NOMO-1 treated with dmso at 0.1 percent for 144 hours (cell line): ENCODE measurements around the gene SCARF2.
"Not testable (repeated sequence)": the region's sequence is repeated elsewhere in the genome, so short reads cannot be mapped to it uniquely, and the experiment has no call there.

ENCODE experiments used
- DNase-seq: peaks from one replicate; lab custom pipeline; 2025; ENCODE audit not compliant: unreplicated experiment; lab: John Stamatoyannopoulos, UW

The SCARF2 gene

DNA sequence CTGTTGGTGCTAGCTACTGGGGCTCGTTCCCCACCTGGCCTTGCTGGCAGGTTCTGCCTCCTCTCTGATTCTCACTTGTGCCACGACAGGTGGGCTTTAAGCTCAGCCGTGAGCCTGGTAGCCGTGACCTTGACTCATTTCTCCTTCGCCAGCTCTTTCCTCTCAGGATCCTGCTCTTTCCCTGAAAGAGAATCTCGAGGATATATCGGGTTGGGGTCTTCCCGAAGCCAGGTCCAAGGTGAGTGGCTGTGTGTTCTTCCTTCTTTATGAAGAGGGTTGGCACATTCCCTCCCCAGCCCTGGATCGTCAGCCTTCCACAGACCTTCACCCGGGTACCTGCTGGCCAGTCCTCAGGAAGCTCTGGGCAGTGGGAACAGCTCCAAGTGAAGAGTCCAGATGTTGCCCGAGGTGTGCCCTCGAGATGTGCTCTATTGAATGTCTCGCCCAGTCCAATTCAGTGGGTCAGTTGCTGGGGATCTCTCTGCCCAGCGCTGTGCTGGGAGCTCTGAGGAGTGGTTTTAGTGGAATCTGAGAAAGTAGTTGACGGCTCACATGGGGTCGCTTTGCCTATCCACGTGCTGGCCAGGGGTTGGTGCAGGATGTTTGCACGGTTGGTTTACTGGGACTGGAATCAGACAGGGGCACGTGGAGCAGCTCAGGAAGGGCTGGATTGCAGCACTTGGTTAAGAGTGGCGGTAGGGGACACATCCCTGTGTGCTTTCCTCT lies 42.3 kb downstream of the SCARF2 start:
- no peak for DNase-seq

DNA sequence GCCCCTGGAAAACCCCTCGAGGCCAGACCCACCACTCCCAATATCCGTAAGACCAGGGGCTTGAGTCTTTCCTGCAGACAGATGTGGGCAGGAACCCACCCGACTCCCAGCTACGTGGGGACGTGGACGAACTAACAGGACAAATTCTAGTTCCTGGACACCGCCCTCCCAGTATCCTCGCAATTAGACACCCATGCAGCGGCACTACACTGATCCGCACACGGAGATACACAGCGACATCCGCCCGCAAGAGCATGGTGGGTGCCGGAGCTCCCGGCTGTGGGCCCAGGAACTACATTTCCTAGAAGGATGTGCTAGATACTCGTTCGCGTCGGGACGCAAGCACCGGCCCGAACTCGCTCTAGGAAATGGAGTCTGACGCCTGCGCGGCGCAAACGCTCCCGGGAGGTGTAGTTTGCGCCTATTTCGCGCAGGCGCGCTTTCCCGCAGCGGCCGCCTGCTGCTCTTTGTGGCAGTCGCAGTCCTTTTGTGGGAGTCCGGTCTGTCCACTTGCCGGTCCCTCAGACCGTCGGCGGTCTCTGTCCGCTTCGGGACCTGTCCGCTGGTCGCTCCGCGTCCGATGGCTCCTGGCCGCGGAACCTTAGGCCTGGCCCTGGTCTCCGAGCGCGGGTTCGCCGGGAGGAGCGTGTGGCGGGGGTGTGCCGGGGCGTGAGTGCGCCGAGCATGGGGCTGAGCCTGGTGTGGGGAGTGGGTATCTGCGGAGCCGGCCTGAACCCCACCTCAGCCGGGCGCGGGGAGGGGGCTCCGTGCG lies 43.7 kb downstream of the SCARF2 start, which contains the start of gene ZNF74:
Gene ZNF74, plus strand, starts transcription at position 447 of the 772 bp plus-strand sequence. CDS start 478 bp downstream, outside the sequence.
- DNase-seq, result peak; percentile 95

DNA sequence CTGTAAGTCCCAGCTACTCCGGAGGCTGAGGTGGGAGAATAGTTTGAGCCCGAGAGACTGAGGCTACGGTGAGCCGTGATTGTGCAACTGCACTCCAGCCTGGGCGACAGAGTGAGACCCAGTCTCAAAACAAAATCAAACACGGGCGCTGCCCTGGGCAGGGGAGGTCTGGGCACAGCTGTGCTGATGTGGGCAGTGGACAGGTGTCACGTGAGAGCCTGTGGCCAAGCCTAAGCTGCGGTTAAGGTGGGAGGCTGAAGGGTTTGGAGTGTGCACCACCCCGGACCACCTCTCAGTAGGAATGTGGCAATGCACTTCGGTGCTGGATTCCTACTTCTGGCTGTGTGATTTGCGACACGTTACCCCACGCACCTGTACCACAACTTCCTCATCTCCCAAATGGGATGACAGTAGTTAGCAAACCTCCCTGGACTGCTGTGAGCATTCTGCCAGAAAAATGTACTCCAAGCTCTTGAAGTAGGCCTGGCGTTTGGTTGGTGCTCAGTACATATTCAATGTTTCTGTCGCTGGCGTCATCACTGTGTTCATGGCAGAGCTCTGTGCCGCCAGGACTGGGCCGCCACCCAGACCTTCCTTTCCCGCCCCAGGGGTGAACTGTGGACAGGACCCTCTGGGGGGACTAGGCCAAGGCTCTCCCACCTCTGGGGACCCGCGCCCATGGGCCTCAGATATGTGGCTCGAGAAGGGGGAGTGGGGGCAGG lies 44.5 kb downstream of the SCARF2 start:
- DNase-seq, result no peak

DNA sequence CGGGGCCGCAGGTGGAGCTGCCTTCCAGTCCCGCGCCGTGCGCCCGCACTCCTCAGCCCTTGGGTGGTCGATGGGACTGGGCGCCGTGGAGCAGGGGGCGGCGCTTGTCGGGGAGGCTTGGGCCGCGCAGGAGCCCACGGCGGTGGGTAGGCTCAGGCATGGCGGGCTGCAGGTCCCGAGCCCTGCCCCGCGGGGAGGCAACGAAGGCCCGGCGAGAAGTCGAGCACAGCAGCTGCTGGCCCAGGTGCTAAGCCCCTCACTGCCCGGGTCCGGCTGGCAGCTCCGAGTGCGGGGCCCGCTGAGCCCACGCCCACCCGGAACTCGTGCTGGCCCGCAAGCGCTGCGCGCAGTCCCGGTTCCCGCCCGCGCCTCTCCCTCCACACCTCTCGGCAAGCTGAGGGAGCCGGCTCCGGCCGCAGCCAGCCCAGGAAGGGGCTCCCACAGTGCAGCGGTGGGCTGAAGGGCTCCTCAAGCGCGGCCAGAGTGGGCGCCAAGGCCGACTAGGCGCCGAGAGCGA lies 45.2 kb downstream of the SCARF2 start:
- DNase-seq, result not testable (repeated sequence)

DNA sequence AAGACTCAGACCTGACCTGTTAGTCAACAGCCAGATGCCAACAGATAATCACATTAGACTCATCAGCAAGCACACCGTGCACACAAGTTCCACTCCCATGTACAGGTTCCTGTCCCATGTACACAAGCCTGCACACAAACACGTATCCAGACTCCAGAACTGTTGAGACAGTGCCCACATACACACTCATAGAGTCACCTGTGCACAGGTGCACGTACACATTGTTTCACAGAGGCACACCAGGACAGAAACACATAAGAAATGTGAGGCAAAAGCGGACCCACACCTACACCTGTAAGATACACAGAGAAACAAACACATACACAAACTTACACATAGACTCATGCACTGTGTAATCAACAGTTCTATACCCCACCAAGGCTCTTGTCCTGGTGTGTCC lies 46.4 kb downstream of the SCARF2 start:
- DNase-seq, result no peak

DNA sequence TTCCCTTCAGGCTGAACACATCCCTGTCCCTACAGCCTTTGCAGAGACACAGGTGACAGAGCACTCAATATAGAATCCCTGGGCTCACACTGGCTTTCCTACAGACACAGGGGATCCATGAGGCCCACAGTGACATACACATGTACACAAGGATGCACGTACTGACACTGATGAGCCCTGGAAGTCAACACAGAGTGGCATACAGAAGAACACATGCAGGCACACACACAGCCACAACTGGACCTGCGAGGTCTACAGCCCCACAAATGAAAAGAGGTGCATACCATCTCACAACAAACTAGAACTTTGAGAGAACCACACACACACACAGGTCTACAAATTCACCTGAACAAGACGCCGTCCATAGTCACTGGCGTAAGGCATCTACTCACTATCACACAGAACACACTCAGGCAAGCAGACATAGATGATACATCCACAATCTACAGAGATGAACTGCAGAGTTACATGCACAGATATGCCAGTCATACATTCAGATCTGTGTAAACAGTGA lies 47.2 kb downstream of the SCARF2 start:
- no peak for DNase-seq

DNA sequence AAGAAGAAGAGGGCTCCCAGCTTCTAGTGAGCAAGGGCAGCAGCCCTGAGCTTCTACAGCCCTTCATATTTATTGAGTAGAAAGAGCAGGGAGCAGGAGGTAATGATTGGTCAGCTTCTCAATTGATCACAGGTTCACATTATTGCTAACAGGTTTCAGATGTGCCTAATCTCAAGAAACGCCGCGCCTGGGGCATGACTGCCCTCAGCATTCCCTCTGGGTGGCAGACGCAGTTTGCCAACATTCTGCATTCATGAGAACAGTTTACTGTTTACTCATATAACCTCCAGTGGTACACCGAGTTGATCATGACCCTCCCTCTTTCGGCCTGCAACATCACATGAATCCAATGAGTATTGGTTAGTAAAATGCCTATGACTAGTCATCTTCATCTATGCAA lies 48.3 kb downstream of the SCARF2 start:
- DNase-seq, result no peak

DNA sequence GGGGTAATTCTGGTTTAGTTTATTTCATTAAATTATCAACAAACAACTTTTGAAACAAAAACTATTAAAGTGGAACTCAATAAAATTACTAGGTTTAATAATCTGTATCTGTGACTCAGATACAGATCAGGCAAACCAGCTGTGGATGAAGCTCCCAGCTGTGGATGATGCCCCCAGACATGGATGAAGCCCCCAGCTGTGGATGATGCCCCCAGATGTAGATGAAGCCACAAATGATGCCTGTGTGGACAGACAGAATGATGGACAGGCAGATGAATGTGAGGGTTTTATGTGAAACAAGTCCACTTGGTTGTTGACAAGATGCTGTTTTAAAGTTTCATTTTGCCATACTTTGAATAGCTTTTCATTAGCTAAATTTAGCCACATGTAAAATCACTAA lies 49.4 kb downstream of the SCARF2 start:
- no peak for DNase-seq

DNA sequence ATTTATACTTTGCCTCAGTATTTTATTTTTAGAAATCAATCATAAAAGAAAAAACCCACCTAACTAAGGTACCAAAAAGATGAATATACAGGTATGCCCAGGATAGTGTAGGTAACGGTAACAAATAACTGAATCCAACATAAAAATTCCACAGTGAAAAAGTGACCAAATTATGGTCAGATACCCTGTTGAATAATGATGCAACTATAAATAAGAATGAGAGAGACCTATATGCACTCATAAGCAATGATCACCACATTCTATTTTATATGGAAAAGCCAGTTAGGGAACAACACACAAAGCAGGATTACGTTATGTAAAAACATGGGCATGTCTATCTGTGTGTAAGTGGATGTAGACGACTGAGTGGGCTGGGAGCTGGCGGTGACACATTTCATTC lies 50.7 kb downstream of the SCARF2 start:
- no peak for DNase-seq

DNA sequence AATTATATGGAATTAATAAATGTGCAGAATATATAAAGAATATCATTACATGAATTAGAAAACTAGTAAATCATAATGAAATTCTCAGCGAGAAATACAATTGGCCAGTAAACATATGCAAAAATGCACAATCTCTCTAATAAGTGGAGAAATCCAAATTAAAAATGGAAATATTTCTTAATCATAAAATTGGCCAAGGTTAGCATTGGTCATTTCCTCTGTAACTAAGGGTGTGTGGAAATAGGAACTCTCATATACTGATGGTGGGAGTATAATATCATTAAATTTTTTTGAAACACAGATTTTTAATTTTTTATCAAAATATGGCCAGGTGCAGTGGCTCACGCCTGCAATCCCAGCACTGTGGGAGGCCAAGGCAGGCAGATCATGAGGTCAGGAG lies 51.3 kb downstream of the SCARF2 start:
- no peak for DNase-seq

DNA sequence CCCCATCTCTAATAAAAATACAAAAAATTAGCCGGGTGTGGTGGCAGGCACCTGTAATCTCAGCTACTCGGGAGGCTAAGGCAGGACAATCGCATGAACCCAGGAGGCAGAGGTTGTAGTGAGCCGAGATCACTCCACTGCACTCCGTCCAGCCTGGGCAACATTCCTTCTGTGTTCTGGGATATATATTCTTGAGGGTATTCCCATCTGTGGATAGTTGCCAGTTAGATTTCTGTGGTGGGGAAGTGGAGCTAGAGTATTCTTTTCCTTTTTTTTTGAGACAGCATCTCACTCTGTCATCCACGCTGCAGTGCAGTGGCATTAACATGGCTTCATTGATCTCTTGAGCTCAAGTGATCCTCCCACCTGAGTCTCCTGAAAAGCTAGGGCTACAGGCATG lies 52.8 kb downstream of the SCARF2 start:
- DNase-seq, result no peak

DNA sequence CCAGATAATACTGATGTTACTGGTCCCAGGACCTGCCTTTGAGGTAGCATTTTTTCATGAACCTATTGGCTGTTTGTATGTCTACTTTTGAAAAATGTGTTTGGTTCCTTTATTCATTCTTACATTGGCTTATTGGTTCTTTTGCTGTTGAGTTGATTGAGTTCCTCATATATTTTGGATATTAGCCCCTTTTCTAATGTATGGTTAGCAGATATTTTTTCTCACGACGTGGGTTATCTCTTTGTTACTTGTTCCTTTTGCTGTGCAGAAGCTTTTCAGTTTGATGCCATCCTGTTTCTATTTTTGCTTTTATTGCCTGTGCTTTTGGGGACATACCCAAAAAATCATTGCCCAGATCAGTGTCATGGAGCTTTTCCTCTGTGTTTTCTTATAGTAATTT lies 53.5 kb downstream of the SCARF2 start:
- DNase-seq, result no peak

DNA sequence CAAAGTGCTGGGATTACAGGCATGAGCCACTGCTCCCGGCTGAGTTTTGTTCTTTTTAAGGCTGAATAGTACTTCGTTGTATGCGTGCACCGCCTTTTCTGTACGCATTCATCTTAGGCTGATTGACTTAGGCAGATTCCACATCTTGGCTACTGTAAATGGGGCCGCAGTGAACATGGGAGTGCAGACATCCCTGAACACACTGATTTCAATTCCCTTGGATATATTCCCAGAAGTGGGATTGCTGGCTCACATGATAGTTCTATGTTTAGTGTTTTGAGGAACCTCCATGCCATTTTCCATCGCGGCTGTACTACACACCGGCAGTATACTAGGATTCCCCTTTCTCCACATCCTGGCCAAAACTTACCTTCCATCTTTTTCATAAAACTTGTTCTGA lies 54.1 kb downstream of the SCARF2 start:
- DNase-seq, result no peak

DNA sequence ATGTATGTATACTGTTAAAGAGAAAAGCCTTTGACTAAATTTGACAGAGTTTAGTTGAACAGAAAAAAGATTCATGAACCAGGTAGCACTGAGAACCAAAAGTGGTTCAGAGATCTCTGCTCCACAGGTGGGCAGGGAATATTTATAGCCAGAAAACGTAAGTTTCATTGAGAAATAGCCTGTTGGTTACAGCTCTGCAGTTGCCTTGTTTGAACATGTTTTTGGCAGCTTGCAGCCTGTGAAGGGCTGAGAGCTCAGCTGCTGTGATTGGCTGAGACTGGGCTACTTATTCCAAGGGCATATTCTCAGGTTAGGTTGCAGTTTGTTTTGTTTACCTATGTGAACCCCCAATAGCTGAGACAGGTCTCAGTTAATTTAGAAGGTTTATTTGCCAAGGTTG lies 57.1 kb downstream of the SCARF2 start:
- DNase-seq, result no peak

DNA sequence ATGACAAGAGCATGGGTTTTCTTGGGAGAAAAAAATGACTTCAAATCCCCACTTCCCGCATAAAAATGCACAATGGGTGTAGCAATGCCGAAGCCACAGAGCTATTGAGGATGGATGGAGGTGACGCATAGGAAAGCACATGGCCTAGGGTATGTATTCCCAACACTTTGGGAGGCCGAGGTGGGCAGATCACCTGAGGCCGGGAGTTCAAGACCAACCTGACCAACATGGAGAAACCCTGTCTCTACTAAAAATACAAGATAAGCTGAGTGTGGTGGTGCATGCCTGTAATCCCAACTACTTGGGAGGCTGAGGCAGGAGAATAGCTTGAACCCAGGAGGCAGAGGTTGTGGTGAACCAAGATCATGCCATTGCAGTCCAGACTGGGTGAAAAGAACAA lies 58.9 kb downstream of the SCARF2 start:
- not testable (repeated sequence) for DNase-seq

DNA sequence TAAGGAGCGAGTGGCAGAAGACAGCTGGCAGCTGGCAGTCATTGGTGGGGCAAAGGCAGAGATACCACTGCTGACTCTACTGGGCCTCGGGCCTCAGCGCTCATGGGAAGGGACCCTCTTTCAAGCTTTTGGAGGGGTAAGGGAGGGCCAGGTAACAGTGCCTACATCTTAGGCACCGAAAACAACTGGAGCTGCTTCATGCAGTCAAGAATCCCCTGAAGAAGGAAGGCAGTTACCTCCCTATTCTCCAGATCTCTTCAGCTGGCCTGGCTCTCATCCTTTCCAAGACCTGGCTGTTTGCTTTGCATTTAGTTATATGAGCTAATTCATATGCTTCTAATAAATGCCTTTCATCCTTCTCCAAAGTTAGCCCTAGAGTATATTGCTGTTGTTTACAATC lies 59.5 kb downstream of the SCARF2 start:
- no peak for DNase-seq

DNA sequence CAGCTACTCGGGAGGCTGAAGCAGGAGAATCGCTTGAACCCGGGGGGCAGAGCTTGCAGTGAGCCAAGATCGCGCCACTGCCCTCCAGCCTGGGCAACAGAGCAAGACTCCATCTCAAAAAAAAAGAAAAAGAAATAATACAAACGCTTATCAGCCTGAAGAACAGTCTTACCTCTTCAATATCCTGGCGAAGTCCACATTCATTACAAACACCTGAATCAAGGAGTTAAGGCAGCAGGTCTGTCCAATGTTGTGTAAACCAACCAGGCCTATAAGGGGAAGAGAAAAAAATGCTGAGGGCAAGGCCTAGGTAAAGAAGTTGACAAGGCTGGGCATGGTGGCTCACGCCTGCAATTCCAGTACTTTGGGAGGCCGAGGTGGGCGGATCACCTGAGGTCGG lies 60.6 kb downstream of the SCARF2 start:
- not testable (repeated sequence) for DNase-seq

DNA sequence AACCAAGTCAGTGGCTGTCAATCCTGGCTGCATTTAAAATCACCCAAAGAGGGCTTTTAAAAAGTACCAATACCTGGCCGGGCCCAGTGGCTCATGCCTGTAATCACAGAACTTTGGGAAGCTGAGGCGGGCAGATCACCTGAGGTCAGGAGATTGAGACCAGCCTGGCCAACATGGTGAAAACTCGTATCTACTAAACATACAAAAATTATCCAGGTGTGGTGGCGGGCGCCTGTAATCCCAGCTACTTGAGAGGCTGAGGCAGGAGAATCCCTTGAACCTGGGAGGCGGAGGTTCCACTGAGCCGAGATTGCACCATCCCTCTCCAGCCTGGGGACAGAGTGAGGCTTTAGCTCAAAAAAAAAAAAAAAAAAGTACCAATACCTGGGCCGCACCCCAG lies 61.3 kb downstream of the SCARF2 start:
- DNase-seq, result not testable (repeated sequence)
